ENCODE measurements around the gene DOCK4.

Gene DOCK4

DNA sequence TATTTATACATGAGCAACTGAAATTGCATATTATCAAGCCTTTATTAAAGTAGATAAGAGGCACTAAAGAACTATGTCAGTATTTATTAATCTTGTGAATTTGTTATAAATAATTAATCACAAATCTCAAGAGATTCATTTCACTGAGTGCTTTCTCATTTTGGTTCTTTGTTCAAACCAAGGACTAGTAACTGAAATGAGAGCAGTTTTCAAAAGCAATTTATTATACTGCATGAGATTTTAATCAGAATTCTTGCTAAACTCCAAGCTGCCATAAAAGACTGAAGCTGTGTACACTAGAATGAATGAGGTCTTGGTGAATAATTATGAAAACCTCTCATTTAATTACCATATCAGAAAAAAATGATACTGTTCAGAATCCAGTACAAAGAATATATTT lies 419.1 kb downstream of the DOCK4 start:
- Histone ChIP-seq H3K9me3 (no peaks in the 10 kb centered on the region), H3K36me3 (peaks cover 0 to 3% (median 2%) of the 10 kb centered on the region in 3 donors), H3K27ac (no peak overlapping the region), H3K27me3 (no peaks in the 10 kb centered on the region), H3K4me3 (no peak overlapping the region), H3K4me1 (peaks cover 0 to 5% (median 0%) of the 10 kb centered on the region in 4 donors)
- TF ChIP-seq, protein P1, sequence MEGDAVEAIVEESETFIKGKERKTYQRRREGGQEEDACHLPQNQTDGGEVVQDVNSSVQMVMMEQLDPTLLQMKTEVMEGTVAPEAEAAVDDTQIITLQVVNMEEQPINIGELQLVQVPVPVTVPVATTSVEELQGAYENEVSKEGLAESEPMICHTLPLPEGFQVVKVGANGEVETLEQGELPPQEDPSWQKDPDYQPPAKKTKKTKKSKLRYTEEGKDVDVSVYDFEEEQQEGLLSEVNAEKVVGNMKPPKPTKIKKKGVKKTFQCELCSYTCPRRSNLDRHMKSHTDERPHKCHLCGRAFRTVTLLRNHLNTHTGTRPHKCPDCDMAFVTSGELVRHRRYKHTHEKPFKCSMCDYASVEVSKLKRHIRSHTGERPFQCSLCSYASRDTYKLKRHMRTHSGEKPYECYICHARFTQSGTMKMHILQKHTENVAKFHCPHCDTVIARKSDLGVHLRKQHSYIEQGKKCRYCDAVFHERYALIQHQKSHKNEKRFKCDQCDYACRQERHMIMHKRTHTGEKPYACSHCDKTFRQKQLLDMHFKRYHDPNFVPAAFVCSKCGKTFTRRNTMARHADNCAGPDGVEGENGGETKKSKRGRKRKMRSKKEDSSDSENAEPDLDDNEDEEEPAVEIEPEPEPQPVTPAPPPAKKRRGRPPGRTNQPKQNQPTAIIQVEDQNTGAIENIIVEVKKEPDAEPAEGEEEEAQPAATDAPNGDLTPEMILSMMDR (IDR thresholded peaks at IDR 0.05), result no peak
- intact Hi-C loops (cut with DNase I; ENCODE audit: low total_unique reads), result no loop called here
- DNase-seq, result no peak

DNA sequence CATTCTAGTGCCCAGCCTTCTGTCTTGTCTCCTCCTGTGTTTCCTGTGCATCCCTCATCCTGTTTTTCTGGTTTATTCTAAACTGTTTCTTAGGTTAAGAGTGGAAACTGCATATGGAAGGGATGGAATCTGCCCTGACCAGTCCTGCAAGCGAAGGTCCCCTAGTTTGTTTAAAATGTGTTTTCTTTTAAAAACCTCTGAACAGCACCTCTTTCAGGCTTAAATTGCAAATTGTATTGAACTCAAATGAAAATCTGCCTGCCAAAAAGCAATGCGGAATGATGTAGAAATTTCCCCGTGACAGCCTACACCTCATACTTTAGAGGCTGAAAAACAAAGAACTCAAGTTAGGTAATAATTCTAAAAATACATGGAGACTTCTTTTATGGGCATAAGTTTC lies 421.1 kb downstream of the DOCK4 start:
- no peak overlapping the region for H3K27ac ChIP-seq
- no peaks in the 10 kb centered on the region for H3K9me3 ChIP-seq
- no peak for DNase-seq
- H3K27me3 ChIP-seq, result no peaks in the 10 kb centered on the region
- TF ChIP-seq, protein P1 (IDR thresholded peaks at IDR 0.05), result no peak
- H3K36me3 ChIP-seq, result peaks cover 0 to under 1% (median 0%) of the 10 kb centered on the region in 3 donors
- no peak overlapping the region for H3K4me3 ChIP-seq
- H3K4me1 ChIP-seq, result peaks cover 0 to 5% (median 0%) of the 10 kb centered on the region in 4 donors
- intact Hi-C loops (cut with DNase I; ENCODE audit: low total_unique reads), result no loop called here

DNA sequence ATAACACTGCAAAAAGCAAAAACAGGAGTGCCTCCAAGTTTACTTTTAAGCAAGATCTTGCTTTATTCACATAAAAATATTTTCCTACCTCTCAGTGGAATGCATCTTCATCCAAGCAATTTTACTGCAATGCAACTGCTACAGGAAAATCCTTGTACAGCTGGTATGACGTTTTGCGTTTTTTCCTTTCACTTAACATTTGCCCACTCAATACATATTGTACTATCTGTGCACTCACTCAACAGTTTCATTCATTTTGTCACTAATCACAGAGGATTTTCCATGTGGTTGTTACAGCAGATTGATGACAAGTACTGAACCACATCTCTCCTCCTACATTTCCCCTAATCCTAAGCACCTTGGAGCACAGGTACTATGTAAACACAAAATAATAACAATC lies 421.9 kb downstream of the DOCK4 start:
- Histone ChIP-seq H3K4me1 (peaks cover 0 to 4% (median 0%) of the 10 kb centered on the region in 4 donors), H3K36me3 (no peaks in the 10 kb centered on the region), H3K4me3 (no peak overlapping the region), H3K27me3 (no peaks in the 10 kb centered on the region), H3K9me3 (no peaks in the 10 kb centered on the region), H3K27ac (no peak overlapping the region)
- TF ChIP-seq, protein P1 (IDR thresholded peaks at IDR 0.05), result no peak
- intact Hi-C loops (cut with DNase I; ENCODE audit: low total_unique reads), result no loop called here
- no peak for DNase-seq

DNA sequence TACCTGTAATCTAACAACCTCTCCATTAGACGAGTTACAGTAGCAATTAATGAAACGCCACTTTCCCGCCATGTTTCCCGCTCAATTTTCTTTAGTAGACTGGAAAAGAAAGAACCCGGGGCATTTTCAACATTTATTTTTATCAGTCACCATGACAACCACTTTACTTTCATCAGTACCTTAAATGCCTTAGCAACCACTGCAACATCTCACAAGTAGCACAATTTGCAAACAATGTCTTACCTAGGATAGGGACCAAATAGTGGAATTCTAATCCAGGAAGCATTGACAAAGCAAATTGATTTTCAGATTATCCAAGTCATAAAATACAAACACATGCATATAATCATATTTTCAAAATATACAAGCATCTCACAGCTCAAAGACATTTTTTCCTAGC lies 422.3 kb downstream of the DOCK4 start:
- no peaks in the 10 kb centered on the region for H3K36me3 ChIP-seq
- no peak overlapping the region for H3K4me3 ChIP-seq
- H3K27ac ChIP-seq, result no peak overlapping the region
- H3K27me3 ChIP-seq, result no peaks in the 10 kb centered on the region
- TF ChIP-seq, protein P1 (IDR thresholded peaks at IDR 0.05), result no peak
- intact Hi-C loops (cut with DNase I; ENCODE audit: low total_unique reads), result no loop called here
- no peaks in the 10 kb centered on the region for H3K9me3 ChIP-seq
- H3K4me1 ChIP-seq, result no peaks in the 10 kb centered on the region
- DNase-seq, result no peak

DNA sequence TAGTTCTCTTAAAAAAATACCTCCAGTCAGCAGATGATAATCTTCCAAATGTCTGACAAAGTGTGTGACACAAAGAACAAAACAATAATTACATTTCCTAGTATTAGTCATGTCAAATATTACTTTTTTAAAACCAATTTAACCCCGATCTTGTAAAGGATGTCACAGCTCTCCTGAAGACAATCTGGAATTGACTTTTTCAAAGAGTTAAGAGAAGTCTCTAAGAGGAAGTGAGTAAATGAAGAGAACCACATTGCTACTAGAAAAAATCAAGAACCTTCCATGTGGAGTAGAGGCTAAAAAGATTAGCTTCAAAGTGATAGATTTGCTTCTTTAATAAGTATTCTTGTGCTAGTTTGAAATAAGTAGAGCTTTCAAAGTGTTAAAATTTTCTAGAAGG lies 425.7 kb downstream of the DOCK4 start:
- peaks cover 0 to 8% (median 6%) of the 10 kb centered on the region in 3 donors for H3K9me3 ChIP-seq
- no peak overlapping the region for H3K27ac ChIP-seq
- intact Hi-C loops (cut with DNase I; ENCODE audit: low total_unique reads), result no loop called here
- H3K27me3 ChIP-seq, result no peaks in the 10 kb centered on the region
- no peak for DNase-seq
- H3K4me1 ChIP-seq, result no peaks in the 10 kb centered on the region
- TF ChIP-seq, protein P1 (IDR thresholded peaks at IDR 0.05), result no peak
- H3K36me3 ChIP-seq, result peaks cover 0 to 19% (median 12%) of the 10 kb centered on the region in 3 donors
- H3K4me3 ChIP-seq, result no peak overlapping the region

DNA sequence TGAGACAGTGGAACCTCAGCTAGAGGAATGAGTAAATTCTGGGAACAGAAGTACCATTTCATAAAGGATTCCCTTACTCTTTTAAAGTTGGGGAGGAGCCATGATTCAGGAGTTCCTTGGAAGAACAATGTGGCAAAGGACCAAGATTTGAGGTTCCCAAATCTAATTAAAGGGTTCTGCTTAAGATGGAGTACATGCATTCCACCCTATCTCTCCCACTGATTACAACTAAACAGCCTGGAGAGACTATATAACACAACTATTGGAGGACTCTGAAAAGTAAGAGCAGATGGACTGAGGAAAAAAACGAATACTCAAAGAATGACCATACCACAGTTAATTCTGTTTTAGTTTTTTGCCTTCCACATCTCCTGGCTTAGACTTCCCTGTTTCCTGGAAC lies 431.0 kb downstream of the DOCK4 start:
- intact Hi-C loops (cut with DNase I; ENCODE audit: low total_unique reads), result no loop called here
- Histone ChIP-seq H3K4me1 (no peaks in the 10 kb centered on the region), H3K9me3 (peaks cover 0 to 8% (median 6%) of the 10 kb centered on the region in 3 donors), H3K27me3 (no peaks in the 10 kb centered on the region), H3K27ac (no peak overlapping the region), H3K4me3 (no peak overlapping the region), H3K36me3 (peaks cover 0 to 19% (median 12%) of the 10 kb centered on the region in 3 donors)
- TF ChIP-seq, protein P1 (IDR thresholded peaks at IDR 0.05), result no peak
- no peak for DNase-seq
